Activated T-helper 2 cell treated with anti-CD3 and anti-CD28 coated beads, Interferon-gamma antibody, Interleukin-2, Interleukin-4, amounts not matched to agents 10 μg/mL and 5 μg/mL and 100 μg/mL, durations not matched to agents 14 hours and 24 hours and 36 hours (primary cell): ENCODE measurements around the gene TMEM14C. TPM values are rescaled to one million over a fixed set of nuclear protein-coding genes. Genes with fewer than 3 reads are reported as not detected.

ENCODE experiments used
- DNase-seq: peaks from one replicate; pipeline ENCODE4 v3.0.0; 2021; ENCODE audit warnings: low spot score
- H3K27ac Mint-ChIP-seq: one replicate; pipeline ENCODE4 v1.8.0; 2021; ENCODE audit warnings: mixed read lengths
- H3K27me3 Mint-ChIP-seq: one replicate; pipeline ENCODE4 v1.8.0; 2021; ENCODE audit warnings: low read depth, mixed read lengths
- H3K36me3 Mint-ChIP-seq: one replicate; pipeline ENCODE4 v1.8.0; 2021; ENCODE audit warnings: low read depth, mixed read lengths
- H3K4me1 Mint-ChIP-seq: one replicate; pipeline ENCODE4 v1.8.0; 2021; ENCODE audit warnings: low read depth, mixed read lengths
- H3K4me3 Mint-ChIP-seq: one replicate; pipeline ENCODE4 v1.8.0; 2021; ENCODE audit warnings: low read depth, mild to moderate bottlenecking, moderate library complexity, mixed read lengths
- H3K9me3 Mint-ChIP-seq: one replicate; pipeline ENCODE4 v1.8.0; 2021; ENCODE audit warnings: mixed read lengths
- intact Hi-C: fragments of 100-400 bp; cut with micrococcal nuclease; formaldehyde crosslinking; loops from one replicate; pipeline ENCODE4 v1.15.1; 2023
- total RNA-seq: library from RNA; stranded (reverse); gene quantifications from 2 replicates; pipeline ENCODE4 v1.2.3, GENCODE V29; 2022

Gene TMEM14C
- 61.3 and 65.4 TPM in 2 replicates for total RNA-seq

GRCh38 chr6:10722820-10723566 is at the start of gene TMEM14C:
TMEM14C (plus strand) TSS chr6:10723070; CDS start chr6:10724614, 1,544 bp downstream.
- DNase-seq = peak; percentile 88
- H3K4me3 Mint-ChIP-seq = peak within 1 kb of the TSS; percentile 87
- peaks cover 11% of the 10 kb centered on the region for H3K9me3 Mint-ChIP-seq
- intact Hi-C loops = loop anchor here (1.0 kb wide), 3 partner anchors 24 to 115 kb away; partner anchors contain the start of genes C6orf52, MAK, PAK1IP1 and TMEM14B
- peaks cover 38% of the 10 kb centered on the region for H3K4me1 Mint-ChIP-seq
- peak within 1 kb of the TSS; percentile 92 for H3K27ac Mint-ChIP-seq
- peaks cover 35% of the 10 kb centered on the region for H3K36me3 Mint-ChIP-seq
- no peaks in the 10 kb centered on the region for H3K27me3 Mint-ChIP-seq

GRCh38 chr6:10676403-10676802 is 46.5 kb upstream of the TMEM14C start:
- H3K36me3 Mint-ChIP-seq = no peaks in the 10 kb centered on the region
- no peak for DNase-seq
- no peak overlapping the region for H3K4me3 Mint-ChIP-seq
- H3K4me1 Mint-ChIP-seq = peaks cover 2% of the 10 kb centered on the region
- H3K9me3 Mint-ChIP-seq = peaks cover 2% of the 10 kb centered on the region
- intact Hi-C loops = no loop called here
- H3K27me3 Mint-ChIP-seq = peaks cover 5% of the 10 kb centered on the region
- H3K27ac Mint-ChIP-seq = no peak overlapping the region

- intact Hi-C loops = no loop called here
- Mint-ChIP-seq H3K27me3 (peaks cover 4% of the 10 kb centered on the region), H3K9me3 (peaks cover 3% of the 10 kb centered on the region), H3K4me3 (no peak overlapping the region), H3K4me1 (peaks cover 17% of the 10 kb centered on the region), H3K36me3 (no peaks in the 10 kb centered on the region), H3K27ac (no peak overlapping the region)
- no peak for DNase-seq
Measured at GRCh38 chr6:10678456-10678855, 44.4 kb upstream of the TMEM14C start.

- Mint-ChIP-seq H3K36me3 (no peaks in the 10 kb centered on the region), H3K27ac (no peak overlapping the region), H3K4me1 (peaks cover 38% of the 10 kb centered on the region), H3K27me3 (peaks cover 2% of the 10 kb centered on the region), H3K9me3 (peaks cover 3% of the 10 kb centered on the region), H3K4me3 (no peak overlapping the region)
- no peak for DNase-seq
- intact Hi-C loops = no loop called here
Measured at GRCh38 chr6:10681795-10682194, 41.1 kb upstream of the TMEM14C start.

- H3K27ac Mint-ChIP-seq = peak overlapping the region; percentile 34
Measured at GRCh38 chr6:10682355-10682988, 40.4 kb upstream of the TMEM14C start.

GRCh38 chr6:10684618-10685017 is 38.3 kb upstream of the TMEM14C start:
- DNase-seq = no peak
- Mint-ChIP-seq H3K4me3 (no peak overlapping the region), H3K27ac (no peak overlapping the region), H3K4me1 (peaks cover 37% of the 10 kb centered on the region), H3K9me3 (peaks cover 3% of the 10 kb centered on the region), H3K27me3 (peaks cover under 1% of the 10 kb centered on the region), H3K36me3 (no peaks in the 10 kb centered on the region)
- intact Hi-C loops = no loop called here

More at GRCh38 chr6:10682355-10682988, 40.4 kb upstream of the TMEM14C start:
- no peak for DNase-seq
- Mint-ChIP-seq H3K9me3 (peaks cover 3% of the 10 kb centered on the region), H3K36me3 (no peaks in the 10 kb centered on the region), H3K4me1 (peaks cover 38% of the 10 kb centered on the region), H3K27me3 (peaks cover 2% of the 10 kb centered on the region), H3K4me3 (no peak overlapping the region)
- intact Hi-C loops = no loop called here

GRCh38 chr6:10685092-10685915 is 37.6 kb upstream of the TMEM14C start:
- Mint-ChIP-seq H3K4me1 (peaks cover 36% of the 10 kb centered on the region), H3K4me3 (no peak overlapping the region), H3K9me3 (peaks cover 3% of the 10 kb centered on the region), H3K27ac (no peak overlapping the region), H3K27me3 (no peaks in the 10 kb centered on the region), H3K36me3 (no peaks in the 10 kb centered on the region)
- intact Hi-C loops = no loop called here
- DNase-seq = no peak

- no peak overlapping the region for H3K4me3 Mint-ChIP-seq
Measured at GRCh38 chr6:10686901-10687300, 36.0 kb upstream of the TMEM14C start.

GRCh38 chr6:10687582-10687981 is 35.3 kb upstream of the TMEM14C start:
- H3K27me3 Mint-ChIP-seq = no peaks in the 10 kb centered on the region
- H3K4me1 Mint-ChIP-seq = peaks cover 27% of the 10 kb centered on the region
- no peak for DNase-seq
- no peak overlapping the region for H3K27ac Mint-ChIP-seq
- no peak overlapping the region for H3K4me3 Mint-ChIP-seq
- no peaks in the 10 kb centered on the region for H3K36me3 Mint-ChIP-seq
- H3K9me3 Mint-ChIP-seq = no peaks in the 10 kb centered on the region
- intact Hi-C loops = no loop called here

More at GRCh38 chr6:10686901-10687300, 36.0 kb upstream of the TMEM14C start:
- Mint-ChIP-seq H3K36me3 (no peaks in the 10 kb centered on the region), H3K4me1 (peaks cover 33% of the 10 kb centered on the region), H3K27ac (no peak overlapping the region), H3K27me3 (no peaks in the 10 kb centered on the region), H3K9me3 (no peaks in the 10 kb centered on the region)
- intact Hi-C loops = no loop called here
- DNase-seq = no peak

GRCh38 chr6:10690651-10691445 is 32.0 kb upstream of the TMEM14C start:
- Mint-ChIP-seq H3K4me3 (no peak overlapping the region), H3K27me3 (no peaks in the 10 kb centered on the region), H3K36me3 (peaks cover 15% of the 10 kb centered on the region), H3K9me3 (no peaks in the 10 kb centered on the region), H3K27ac (no peak overlapping the region), H3K4me1 (peaks cover 12% of the 10 kb centered on the region)
- no peak for DNase-seq
- intact Hi-C loops = loop anchor here (5.0 kb wide), 1 partner anchor 146 kb away; the partner anchor contains the start of gene MAK

- intact Hi-C loops = loop anchor here (5.0 kb wide), 1 partner anchor 144 kb away; the partner anchor contains the start of gene MAK
- Mint-ChIP-seq H3K27me3 (no peaks in the 10 kb centered on the region), H3K4me3 (peak overlapping the region; percentile 99), H3K4me1 (peaks cover 21% of the 10 kb centered on the region), H3K27ac (peak overlapping the region; percentile 35), H3K9me3 (no peaks in the 10 kb centered on the region), H3K36me3 (peaks cover 27% of the 10 kb centered on the region)
- DNase-seq = no peak
Measured at GRCh38 chr6:10692965-10693538, 29.8 kb upstream of the TMEM14C start.
